Ectodermal cell (in vitro differentiated cells): ENCODE results near the gene LRRC31.
A peak's percentile ranks its signal among the peaks of the same experiment; 100 is the strongest.

Source experiments
- H3K27ac ChIP-seq: 2 replicates; pipeline ENCODE4 v1.7.0; 2013; ENCODE audit warnings: mild to moderate bottlenecking, low read depth, low read length; ENCODE audit not compliant: insufficient read depth, poor library complexity, severe bottlenecking
- H3K27me3 ChIP-seq: 2 replicates; pipeline ENCODE4 v1.7.0; 2013; ENCODE audit warnings: mild to moderate bottlenecking, low read length; ENCODE audit not compliant: insufficient read depth, control insufficient read depth, poor library complexity, severe bottlenecking
- H3K36me3 ChIP-seq: one replicate; pipeline ENCODE4 v1.7.0; 2013; ENCODE audit warnings: low read length; ENCODE audit not compliant: control insufficient read depth, insufficient read depth
- H3K4me1 ChIP-seq: one replicate; pipeline ENCODE4 v1.7.0; 2013; ENCODE audit warnings: low read length; ENCODE audit not compliant: control insufficient read depth, insufficient read depth
- H3K4me3 ChIP-seq: 2 replicates; pipeline ENCODE4 v1.7.0; 2013; ENCODE audit warnings: low read depth, low read length, control low read depth; ENCODE audit not compliant: insufficient read depth
- H3K9me3 ChIP-seq: 2 replicates; pipeline ENCODE4 v1.7.0; 2013; ENCODE audit warnings: mild to moderate bottlenecking, low read length, moderate library complexity; ENCODE audit not compliant: control insufficient read depth
- WGBS, 2 experiments: methylation state at CpG; one replicate each; pipeline ENCODE4 v1.1.7; 2013; ENCODE audit warnings: missing lambda C conversion rate in 2 of 2; 5-methylcytosine and 5-hydroxymethylcytosine counted together

LRRC31 gene

GRCh38 chr3:169822091-169822490 lies 47.6 kb downstream of the LRRC31 start:
- H3K27me3 ChIP-seq = no peaks in the 10 kb centered on the region
- H3K27ac ChIP-seq = no peak overlapping the region
- H3K9me3 ChIP-seq = no peaks in the 10 kb centered on the region
- H3K36me3 ChIP-seq = no peaks in the 10 kb centered on the region
- 94 to 96% methylated on average over 15 of the region's 15 CpGs for WGBS, 2 experiments
- H3K4me3 ChIP-seq = no peak overlapping the region
- no peaks in the 10 kb centered on the region for H3K4me1 ChIP-seq

GRCh38 chr3:169818316-169818715 lies 51.4 kb downstream of the LRRC31 start:
- Histone ChIP-seq H3K4me3 (no peak overlapping the region), H3K27ac (no peak overlapping the region), H3K36me3 (no peaks in the 10 kb centered on the region), H3K9me3 (peaks cover 3% of the 10 kb centered on the region), H3K27me3 (no peaks in the 10 kb centered on the region), H3K4me1 (no peaks in the 10 kb centered on the region)
- WGBS, 2 experiments = 82 to 96% methylated on average over 1 to 2 of the region's 2 CpGs

- no peak overlapping the region for H3K4me3 ChIP-seq
- H3K36me3 ChIP-seq = no peaks in the 10 kb centered on the region
- no peaks in the 10 kb centered on the region for H3K27me3 ChIP-seq
- no peaks in the 10 kb centered on the region for H3K4me1 ChIP-seq
- WGBS, 2 experiments = 80 to 90% methylated on average over 3 to 4 of the region's 4 CpGs
- peaks cover 3% of the 10 kb centered on the region for H3K9me3 ChIP-seq
- H3K27ac ChIP-seq = no peak overlapping the region
These were observed 54.1 kb downstream of the LRRC31 start for GRCh38 chr3:169815590-169816150.

- H3K4me3 ChIP-seq = no peak overlapping the region
- H3K9me3 ChIP-seq = peaks cover 3% of the 10 kb centered on the region
- H3K27ac ChIP-seq = no peak overlapping the region
- 82 to 86% methylated on average over 27 of the region's 27 CpGs for WGBS, 2 experiments
- H3K4me1 ChIP-seq = no peaks in the 10 kb centered on the region
- no peaks in the 10 kb centered on the region for H3K36me3 ChIP-seq
- no peaks in the 10 kb centered on the region for H3K27me3 ChIP-seq
These were observed 55.8 kb downstream of the LRRC31 start for GRCh38 chr3:169813757-169814517.

DNA sequence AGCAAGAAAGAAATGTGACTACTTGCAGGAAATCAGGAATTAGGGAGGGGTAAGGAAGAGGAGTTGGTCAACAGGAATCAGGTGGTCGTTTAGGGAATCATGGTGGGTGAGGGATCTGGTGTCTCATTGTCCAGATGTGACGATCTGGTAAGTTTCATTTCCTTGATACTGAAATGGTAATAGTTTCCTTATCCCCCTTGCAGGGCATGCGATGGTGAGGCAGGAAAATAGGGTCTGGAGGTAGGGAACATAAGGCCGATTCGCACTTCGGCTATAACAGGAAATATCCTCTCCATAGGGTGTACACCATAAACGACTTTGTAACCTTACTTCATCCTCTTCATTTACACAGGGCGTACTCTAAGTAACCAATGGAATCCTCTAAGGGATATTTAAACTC lies 56.5 kb downstream of the LRRC31 start:
- Histone ChIP-seq H3K27me3 (no peaks in the 10 kb centered on the region), H3K27ac (peak overlapping the region; percentile 88), H3K4me3 (peak overlapping the region; percentile 51), H3K9me3 (peaks cover 3% of the 10 kb centered on the region), H3K4me1 (no peaks in the 10 kb centered on the region), H3K36me3 (no peaks in the 10 kb centered on the region)
- WGBS, 2 experiments = 88% methylated on average over 8 of the region's 8 CpGs

DNA sequence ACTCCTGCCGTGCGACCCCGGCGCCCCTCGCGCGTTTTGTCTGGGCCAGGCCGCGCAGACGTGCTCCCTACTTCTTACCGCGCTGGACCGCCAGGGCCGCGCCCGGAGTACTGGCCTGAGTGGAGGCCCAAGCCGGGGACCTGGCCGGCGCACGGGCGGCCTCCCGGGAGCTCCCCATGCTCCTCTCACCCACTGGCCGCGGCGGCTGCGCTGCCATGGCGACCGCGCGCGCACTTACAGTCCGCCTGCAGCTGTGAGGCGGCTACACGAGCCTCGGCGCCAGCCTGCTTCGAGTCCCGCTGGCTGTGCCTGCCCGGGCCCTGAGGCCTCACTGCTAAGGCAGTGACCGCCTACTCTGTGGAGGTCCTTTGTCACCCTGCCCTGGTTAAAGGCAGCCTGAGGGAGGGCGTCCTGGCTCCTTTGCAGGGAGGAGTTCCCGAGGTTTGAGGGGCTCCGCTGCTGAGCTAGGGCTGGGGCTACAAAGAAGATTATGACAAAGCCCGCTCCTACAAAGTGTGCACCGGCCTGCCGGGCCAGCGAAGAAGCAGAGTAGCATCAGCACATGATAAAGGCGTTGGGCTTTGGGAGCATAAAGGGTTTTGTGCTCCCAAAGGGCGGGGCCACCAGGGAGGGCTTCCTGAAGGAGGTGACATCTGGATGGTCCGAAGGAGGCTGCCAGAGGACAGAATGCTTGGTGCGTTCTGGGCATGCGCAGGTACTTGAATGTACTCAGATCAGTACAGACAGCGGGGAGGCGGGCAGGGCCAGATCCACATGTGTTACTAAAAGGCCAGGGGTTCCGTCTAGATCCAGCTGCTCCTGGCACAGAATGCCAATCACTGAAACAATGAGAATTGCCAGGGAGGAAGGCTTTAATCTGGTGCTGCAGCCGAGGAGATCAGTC lies 57.2 kb downstream of the LRRC31 start, which contains the start of the genes LRRC34 and LRRIQ4:
TSS of gene LRRC34 (minus strand) at position 573 of the 904 bp plus-strand sequence. CDS start at position 217, 356 bp downstream.
TSS of gene LRRIQ4 (plus strand) at position 539 of the 904 bp plus-strand sequence. CDS start 9,052 bp downstream, outside the sequence.
- peak within 1 kb of the TSS; percentile 51 for H3K4me3 ChIP-seq
- no peaks in the 10 kb centered on the region for H3K27me3 ChIP-seq
- H3K36me3 ChIP-seq = no peaks in the 10 kb centered on the region
- WGBS, 2 experiments = 22 to 24% methylated on average over 55 to 56 of the region's 56 CpGs
- peak within 1 kb of the TSS; percentile 88 for H3K27ac ChIP-seq
- peaks cover 3% of the 10 kb centered on the region for H3K9me3 ChIP-seq
- no peaks in the 10 kb centered on the region for H3K4me1 ChIP-seq

DNA sequence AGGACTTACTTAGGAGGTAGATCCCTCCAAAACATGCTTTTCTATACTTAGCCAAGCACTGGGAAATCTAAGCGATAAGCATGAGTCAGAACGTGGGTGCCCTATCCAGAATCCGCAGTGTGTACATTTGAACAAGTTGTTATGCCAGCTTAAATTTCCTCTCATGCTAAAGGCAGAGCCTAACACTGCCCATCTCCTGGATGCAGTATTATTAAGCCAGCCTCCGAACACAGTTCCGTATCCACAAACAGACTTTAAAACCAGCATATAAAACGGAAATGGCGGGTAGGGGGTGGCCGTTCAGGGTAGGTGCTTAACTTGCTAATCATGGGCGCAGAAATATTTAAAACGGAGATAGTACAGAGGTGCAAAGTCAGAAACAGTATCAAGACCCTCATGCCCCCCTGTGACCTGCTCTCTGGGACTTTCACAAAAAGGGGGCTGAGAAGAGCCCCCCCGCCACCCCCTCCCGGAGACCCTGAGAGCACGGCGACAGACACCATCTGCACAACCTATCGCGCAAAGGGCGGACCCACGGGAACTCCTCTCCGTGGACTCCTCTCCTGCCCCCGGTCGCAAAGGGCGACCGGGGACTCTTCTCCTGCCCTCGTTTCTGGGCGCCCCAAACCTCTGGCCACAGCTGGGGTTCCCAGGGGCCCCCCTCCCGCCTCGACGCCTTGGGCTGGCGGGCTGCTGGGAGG lies 58.0 kb downstream of the LRRC31 start:
- Histone ChIP-seq H3K4me3 (peak overlapping the region; percentile 51), H3K27me3 (no peaks in the 10 kb centered on the region), H3K36me3 (no peaks in the 10 kb centered on the region), H3K9me3 (peaks cover 3% of the 10 kb centered on the region), H3K27ac (no peak overlapping the region), H3K4me1 (no peaks in the 10 kb centered on the region)
- WGBS, 2 experiments = 54 to 56% methylated on average over 29 of the region's 29 CpGs

GRCh38 chr3:169809230-169809795 lies 60.4 kb downstream of the LRRC31 start:
- H3K4me3 ChIP-seq = no peak overlapping the region
- no peak overlapping the region for H3K27ac ChIP-seq
- H3K27me3 ChIP-seq = no peaks in the 10 kb centered on the region
- WGBS, 2 experiments = 91 to 94% methylated on average over 2 of the region's 2 CpGs
- no peaks in the 10 kb centered on the region for H3K36me3 ChIP-seq
- no peaks in the 10 kb centered on the region for H3K4me1 ChIP-seq
- H3K9me3 ChIP-seq = no peaks in the 10 kb centered on the region

- 86% methylated on average over 2 of the region's 3 CpGs; no CpG with 5 or more reads in 1 of the 2 experiments for WGBS, 2 experiments
- Histone ChIP-seq H3K27me3 (no peaks in the 10 kb centered on the region), H3K27ac (no peak overlapping the region), H3K36me3 (peaks cover 4% of the 10 kb centered on the region), H3K4me1 (no peaks in the 10 kb centered on the region), H3K4me3 (no peak overlapping the region), H3K9me3 (no peaks in the 10 kb centered on the region)
These were observed 65.1 kb downstream of the LRRC31 start for GRCh38 chr3:169804681-169805080.
